Sigmoid colon (tissue), 4 donors: ENCODE data around the gene SMAD6.

Experiments used
- EP300 ChIP-seq, 4 donors: sonication (generic); formaldehyde crosslinking; IDR thresholded peaks; one replicate each; pipeline ENCODE4 v1.6.1; 2017; ENCODE audit warnings: antibody characterized with exemption in 4 of 4
- POLR2A ChIP-seq, 2 donors: fragments of 450-650 bp; IDR thresholded peaks; one replicate each; pipeline ENCODE4 v1.6.1; 2016; ENCODE audit warnings: antibody characterized with exemption in 2 of 2, mild to moderate bottlenecking in 2 of 2, moderate library complexity in 2 of 2
- POLR2AphosphoS5 ChIP-seq, 4 donors: sonication (generic); formaldehyde crosslinking; IDR thresholded peaks; one replicate each; pipeline ENCODE4 v1.6.1; 2017; ENCODE audit warnings: antibody characterized with exemption in 4 of 4
- TF ChIP-seq, protein P1 (sequence below), 4 experiments: fragments of 450-650 bp in 3 of 4; fragments of 200-600 bp in 1 of 4; IDR thresholded peaks; one replicate each; pipeline ENCODE4 v1.5.1; 2016 to 2019; ENCODE audit warnings: antibody characterized with exemption in 4 of 4, mild to moderate bottlenecking in 3 of 4, moderate library complexity in 2 of 4

DNA sequence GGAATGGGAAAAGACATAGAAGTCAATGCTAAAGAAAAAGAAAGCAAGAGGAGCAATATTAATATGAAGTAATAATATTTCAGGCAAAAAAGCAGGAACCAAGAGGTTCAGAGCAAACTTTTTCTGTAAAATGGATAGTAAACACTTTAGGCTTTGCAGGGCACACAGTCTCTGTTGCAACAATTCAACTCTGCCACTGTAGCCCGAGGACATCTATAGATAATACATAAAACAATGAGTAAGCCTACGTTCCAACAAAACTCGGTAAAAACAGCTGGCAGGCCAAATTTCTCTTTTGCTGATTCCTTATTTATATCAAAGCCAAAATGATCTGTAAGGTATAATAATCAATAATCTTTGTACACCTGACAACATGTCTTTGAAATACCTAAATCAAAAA lies 56.8 kb downstream of the SMAD6 start:
- TF ChIP-seq, protein P1, sequence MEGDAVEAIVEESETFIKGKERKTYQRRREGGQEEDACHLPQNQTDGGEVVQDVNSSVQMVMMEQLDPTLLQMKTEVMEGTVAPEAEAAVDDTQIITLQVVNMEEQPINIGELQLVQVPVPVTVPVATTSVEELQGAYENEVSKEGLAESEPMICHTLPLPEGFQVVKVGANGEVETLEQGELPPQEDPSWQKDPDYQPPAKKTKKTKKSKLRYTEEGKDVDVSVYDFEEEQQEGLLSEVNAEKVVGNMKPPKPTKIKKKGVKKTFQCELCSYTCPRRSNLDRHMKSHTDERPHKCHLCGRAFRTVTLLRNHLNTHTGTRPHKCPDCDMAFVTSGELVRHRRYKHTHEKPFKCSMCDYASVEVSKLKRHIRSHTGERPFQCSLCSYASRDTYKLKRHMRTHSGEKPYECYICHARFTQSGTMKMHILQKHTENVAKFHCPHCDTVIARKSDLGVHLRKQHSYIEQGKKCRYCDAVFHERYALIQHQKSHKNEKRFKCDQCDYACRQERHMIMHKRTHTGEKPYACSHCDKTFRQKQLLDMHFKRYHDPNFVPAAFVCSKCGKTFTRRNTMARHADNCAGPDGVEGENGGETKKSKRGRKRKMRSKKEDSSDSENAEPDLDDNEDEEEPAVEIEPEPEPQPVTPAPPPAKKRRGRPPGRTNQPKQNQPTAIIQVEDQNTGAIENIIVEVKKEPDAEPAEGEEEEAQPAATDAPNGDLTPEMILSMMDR (IDR thresholded peaks at IDR 0.05), result no peak
- TF ChIP-seq POLR2A (IDR thresholded peaks at IDR 0.05), result no peak
- TF ChIP-seq POLR2AphosphoS5 (IDR thresholded peaks at IDR 0.05), result no peak
- TF ChIP-seq EP300 (IDR thresholded peaks at IDR 0.05), result no peak
